Activated CD4-positive, alpha-beta memory T cell treated with anti-CD3 and anti-CD28 coated beads, Interleukin-2, amount 10 ng/mL, durations not matched to agents 7 days and 5 days (primary cell): ENCODE results near the gene BLCAP. TPM values are rescaled to one million over a fixed set of nuclear protein-coding genes. Genes with fewer than 3 reads are reported as not detected.
"Not testable (repeated sequence)": the region's sequence is repeated elsewhere in the genome, so short reads cannot be mapped to it uniquely, and the experiment has no call there.

Source experiments
- CTCF ChIA-PET: fragments of 350-600 bp; sonication (Branson Sonifier 250); formaldehyde crosslinking; loops from one replicate; lab custom pipeline; 2021; ENCODE audit warnings: antibody characterized with exemption, inconsistent platforms; lab: Charles Lee
- POLR2A ChIA-PET: fragments of 350-600 bp; sonication (Branson Sonifier 250); formaldehyde crosslinking; loops from one replicate; lab custom pipeline; 2021; ENCODE audit warnings: antibody characterized with exemption; lab: Charles Lee
- DNase-seq: peaks from one replicate; pipeline ENCODE4 v3.0.0-alpha.2; 2020
- H3K27ac Mint-ChIP-seq: one replicate; pipeline ENCODE4 v1.8.0; 2021; ENCODE audit warnings: mild to moderate bottlenecking, mixed read lengths
- H3K27me3 Mint-ChIP-seq: one replicate; pipeline ENCODE4 v1.8.0; 2021; ENCODE audit warnings: mixed read lengths
- H3K36me3 Mint-ChIP-seq: one replicate; pipeline ENCODE4 v1.8.0; 2021; ENCODE audit warnings: low read depth, mixed read lengths
- H3K4me1 Mint-ChIP-seq: one replicate; pipeline ENCODE4 v1.8.0; 2021; ENCODE audit warnings: mixed read lengths
- H3K4me3 Mint-ChIP-seq: one replicate; pipeline ENCODE4 v1.8.0; 2021; ENCODE audit warnings: mild to moderate bottlenecking, mixed read lengths
- H3K9me3 Mint-ChIP-seq: one replicate; pipeline ENCODE4 v1.8.0; 2021; ENCODE audit warnings: mixed read lengths
- total RNA-seq, 2 experiments: library from RNA; stranded (reverse); gene quantifications; one replicate each; pipeline ENCODE4 v1.2.3, GENCODE V29; 2021

BLCAP gene
- total RNA-seq, 2 experiments from 2014 or later: 37.7 to 39.4 TPM

- Mint-ChIP-seq H3K4me3 (no peak overlapping the region), H3K9me3 (no peaks in the 10 kb centered on the region), H3K36me3 (no peaks in the 10 kb centered on the region), H3K27me3 (peaks cover 15% of the 10 kb centered on the region), H3K27ac (no peak overlapping the region), H3K4me1 (no peaks in the 10 kb centered on the region)
- POLR2A ChIA-PET: no interaction called here
- CTCF ChIA-PET: no interaction called here
- DNase-seq: no peak
Observed at GRCh38 chr20:37474386-37474785, 53.3 kb downstream of the BLCAP start.

- Mint-ChIP-seq H3K27ac (no peak overlapping the region), H3K36me3 (no peaks in the 10 kb centered on the region), H3K27me3 (peaks cover 18% of the 10 kb centered on the region), H3K9me3 (no peaks in the 10 kb centered on the region), H3K4me1 (no peaks in the 10 kb centered on the region), H3K4me3 (no peak overlapping the region)
- ChIA-PET POLR2A (no interaction called here), CTCF (no interaction called here)
- no peak for DNase-seq
Observed at GRCh38 chr20:37473249-37474000, 54.3 kb downstream of the BLCAP start.

GRCh38 chr20:37472435-37472834 is 55.2 kb downstream of the BLCAP start:
- H3K4me1 Mint-ChIP-seq, DNase-seq, H3K36me3 Mint-ChIP-seq, H3K9me3 Mint-ChIP-seq, H3K27ac Mint-ChIP-seq, POLR2A ChIA-PET, H3K4me3 Mint-ChIP-seq: not testable (repeated sequence)
- peaks cover 14% of the 10 kb centered on the region for H3K27me3 Mint-ChIP-seq
- CTCF ChIA-PET: interaction anchor here (0.6 kb wide), 1 partner anchor 738 kb away, joined by 4 read pairs; no protein-coding TSS in a partner anchor

GRCh38 chr20:37471741-37472235 is 55.9 kb downstream of the BLCAP start:
- H3K27me3 Mint-ChIP-seq: peaks cover 18% of the 10 kb centered on the region
- CTCF ChIA-PET: interaction anchor here (0.6 kb wide), 1 partner anchor 738 kb away, joined by 4 read pairs; no protein-coding TSS in a partner anchor
- H3K4me3 Mint-ChIP-seq: no peak overlapping the region
- H3K9me3 Mint-ChIP-seq: no peaks in the 10 kb centered on the region
- POLR2A ChIA-PET: no interaction called here
- no peak for DNase-seq
- H3K27ac Mint-ChIP-seq: no peak overlapping the region
- no peaks in the 10 kb centered on the region for H3K4me1 Mint-ChIP-seq
- H3K36me3 Mint-ChIP-seq: no peaks in the 10 kb centered on the region

GRCh38 chr20:37470190-37470589 is 57.5 kb downstream of the BLCAP start:
- H3K4me3 Mint-ChIP-seq, CTCF ChIA-PET, H3K4me1 Mint-ChIP-seq, DNase-seq, POLR2A ChIA-PET, H3K36me3 Mint-ChIP-seq, H3K27ac Mint-ChIP-seq, H3K9me3 Mint-ChIP-seq: not testable (repeated sequence)
- peaks cover 14% of the 10 kb centered on the region for H3K27me3 Mint-ChIP-seq

- no peak overlapping the region for H3K4me3 Mint-ChIP-seq
- DNase-seq: no peak
- ChIA-PET POLR2A (no interaction called here), CTCF (no interaction called here)
- peaks cover 14% of the 10 kb centered on the region for H3K27me3 Mint-ChIP-seq
- no peaks in the 10 kb centered on the region for H3K36me3 Mint-ChIP-seq
- no peak overlapping the region for H3K27ac Mint-ChIP-seq
- H3K9me3 Mint-ChIP-seq: no peaks in the 10 kb centered on the region
- no peaks in the 10 kb centered on the region for H3K4me1 Mint-ChIP-seq
Observed at GRCh38 chr20:37469531-37469930, 58.1 kb downstream of the BLCAP start.

GRCh38 chr20:37468886-37469285 is 58.8 kb downstream of the BLCAP start:
- Mint-ChIP-seq H3K27ac (no peak overlapping the region), H3K36me3 (no peaks in the 10 kb centered on the region), H3K4me3 (no peak overlapping the region), H3K4me1 (no peaks in the 10 kb centered on the region), H3K9me3 (no peaks in the 10 kb centered on the region), H3K27me3 (peaks cover 19% of the 10 kb centered on the region)
- CTCF ChIA-PET: no interaction called here
- POLR2A ChIA-PET: no interaction called here
- DNase-seq: no peak

Other genes starting within 250 kb of the BLCAP start
- 1 to 10 TPM; 9.0 to 9.7 TPM for gene MANBAL, start 238.2 kb downstream of the BLCAP start, total RNA-seq
- 1 to 10 TPM; 2.6 to 2.7 TPM for gene SRC, start 181.7 kb downstream of the BLCAP start, total RNA-seq
- gene NNAT, start 6.6 kb downstream of the BLCAP start, total RNA-seq: not detected
- gene CTNNBL1, start 166.2 kb upstream of the BLCAP start, total RNA-seq: 10 to 100 TPM; 64.3 to 64.6 TPM